Bronchial epithelial cell (primary cell): Measurements from ENCODE around the gene ELF1. TPM values are rescaled to one million over a fixed set of nuclear protein-coding genes. Genes with fewer than 3 reads are reported as not detected.

Experiments
- DNase-seq: peaks from one replicate; pipeline ENCODE4 v3.0.0-alpha.2; 2010; ENCODE audit warnings: low read depth
- FAIRE-seq: peaks from 2 replicates; lab custom pipeline; 2011; peaks lifted over from hg19 to GRCh38; lab: Jason Lieb, UNC
- H3K27me3 ChIP-seq: 2 replicates; pipeline ENCODE4 v1.5.1; 2011; ENCODE audit warnings: low read length; ENCODE audit not compliant: control insufficient read depth, insufficient read depth
- H3K36me3 ChIP-seq: 2 replicates; pipeline ENCODE4 v1.5.1; 2011; ENCODE audit warnings: low read length; ENCODE audit not compliant: control insufficient read depth, insufficient read depth
- H3K4me3 ChIP-seq: 2 replicates; pipeline ENCODE4 v1.5.1; 2011; ENCODE audit warnings: mild to moderate bottlenecking, low read depth, low read length, control low read depth
- CTCF ChIP-seq: IDR thresholded peaks from 2 replicates; pipeline ENCODE4 v1.5.1; 2011; ENCODE audit warnings: mild to moderate bottlenecking, moderate library complexity, low read length, control low read depth, inconsistent platforms; ENCODE audit not compliant: insufficient read depth, severe bottlenecking
- total RNA-seq: library from RNA; depleted of rRNA; stranded (reverse); fragments of >200 nt; gene quantifications from 2 replicates; pipeline ENCODE4 v1.2.1, GENCODE V29; 2014

Gene ELF1
- total RNA-seq, 1 donor from 2014 or later, result 57.7 TPM

- no peak for DNase-seq
- TF ChIP-seq CTCF, result no peak
- no peak for FAIRE-seq
- Histone ChIP-seq H3K36me3 (no peaks in the 10 kb centered on the region), H3K4me3 (no peak overlapping the region), H3K27me3 (no peaks in the 10 kb centered on the region)
Measured at GRCh38 chr13:41006978-41007743, 12.0 kb downstream of the ELF1 start.

GRCh38 chr13:41006306-41006705 lies 12.8 kb downstream of the ELF1 start:
- DNase-seq (no peak), FAIRE-seq (no peak)
- Histone ChIP-seq H3K27me3 (no peaks in the 10 kb centered on the region), H3K4me3 (no peak overlapping the region), H3K36me3 (no peaks in the 10 kb centered on the region)
- TF ChIP-seq CTCF, result no peak

- DNase-seq (no peak), FAIRE-seq (no peak)
- no peaks in the 10 kb centered on the region for H3K36me3 ChIP-seq
- no peaks in the 10 kb centered on the region for H3K27me3 ChIP-seq
- no peak overlapping the region for H3K4me3 ChIP-seq
- TF ChIP-seq CTCF, result no peak
Measured at GRCh38 chr13:41005704-41006103, 13.4 kb downstream of the ELF1 start.

GRCh38 chr13:41004875-41005693 lies 14.0 kb downstream of the ELF1 start:
- Histone ChIP-seq H3K27me3 (no peaks in the 10 kb centered on the region), H3K36me3 (no peaks in the 10 kb centered on the region), H3K4me3 (no peak overlapping the region)
- no peak for DNase-seq
- FAIRE-seq, result no peak
- no peak for TF ChIP-seq CTCF

- TF ChIP-seq CTCF, result no peak
- Histone ChIP-seq H3K36me3 (no peaks in the 10 kb centered on the region), H3K27me3 (no peaks in the 10 kb centered on the region), H3K4me3 (no peak overlapping the region)
- DNase-seq (no peak), FAIRE-seq (no peak)
Measured at GRCh38 chr13:41002606-41003005, 16.5 kb downstream of the ELF1 start.
